Hematopoietic multipotent progenitor cell treated with erythropoietin and hydrocortisone succinate and interleukin-3 and kit ligand, for 8 days (in vitro differentiated cells): Measurements from ENCODE around the gene SPI1.

Experiments used
- DNase-seq: peaks from one replicate; pipeline ENCODE4 v3.0.0-alpha.2; 2015

SPI1 gene

GRCh38 chr11:47378010-47378835 lies at the start of gene SPI1:
TSS of gene SPI1 (minus strand) at chr11:47378547. CDS start at chr11:47378353, 194 bp downstream.
- peak; percentile 91 for DNase-seq

- DNase-seq = peak; percentile 97
Observed at GRCh38 chr11:47426062-47426956, 48.0 kb upstream of the SPI1 start, which contains the start of gene PSMC3. TSS of gene PSMC3 (minus strand) at chr11:47426439. CDS start at chr11:47426279, 160 bp downstream.

GRCh38 chr11:47425611-47426010 lies 47.3 kb upstream of the SPI1 start:
- no peak for DNase-seq

GRCh38 chr11:47418454-47419259 lies 40.3 kb upstream of the SPI1 start:
- DNase-seq = no peak

GRCh38 chr11:47417712-47418111 lies 39.4 kb upstream of the SPI1 start:
- DNase-seq = no peak

- no peak for DNase-seq
Observed at GRCh38 chr11:47415949-47416472, 37.7 kb upstream of the SPI1 start.

GRCh38 chr11:47415091-47415854 lies 36.9 kb upstream of the SPI1 start:
- no peak for DNase-seq

GRCh38 chr11:47414685-47415070 lies 36.3 kb upstream of the SPI1 start:
- no peak for DNase-seq

- DNase-seq = no peak
Observed at GRCh38 chr11:47413908-47414684, 35.7 kb upstream of the SPI1 start.

GRCh38 chr11:47413351-47413750 lies 35.0 kb upstream of the SPI1 start:
- DNase-seq = no peak

GRCh38 chr11:47411884-47412746 lies 33.8 kb upstream of the SPI1 start:
- peak; percentile 58 for DNase-seq

- DNase-seq = no peak
Observed at GRCh38 chr11:47410370-47411264, 32.3 kb upstream of the SPI1 start.

GRCh38 chr11:47409440-47410369 lies 31.4 kb upstream of the SPI1 start:
- no peak for DNase-seq

GRCh38 chr11:47408598-47409439 lies 30.5 kb upstream of the SPI1 start:
- DNase-seq = no peak

- peak; percentile 90 for DNase-seq
Observed at GRCh38 chr11:47407746-47408590, 29.6 kb upstream of the SPI1 start, which contains the start of gene SLC39A13. TSS of gene SLC39A13 (plus strand) at chr11:47408590. CDS start at chr11:47410095, 1,505 bp downstream.
